Measurements from ENCODE around the gene GABRG2.
"Not testable (repeated sequence)": the region's sequence is repeated elsewhere in the genome, so short reads cannot be mapped to it uniquely, and the experiment has no call there.

The GABRG2 gene

GRCh38 chr5:162067655-162068411 is at the start of gene GABRG2:
Gene GABRG2, plus strand, starts transcription at chr5:162067773. Its CDS starts 227 bp downstream, at chr5:162068000.
- DNase-seq = no peak

DNA sequence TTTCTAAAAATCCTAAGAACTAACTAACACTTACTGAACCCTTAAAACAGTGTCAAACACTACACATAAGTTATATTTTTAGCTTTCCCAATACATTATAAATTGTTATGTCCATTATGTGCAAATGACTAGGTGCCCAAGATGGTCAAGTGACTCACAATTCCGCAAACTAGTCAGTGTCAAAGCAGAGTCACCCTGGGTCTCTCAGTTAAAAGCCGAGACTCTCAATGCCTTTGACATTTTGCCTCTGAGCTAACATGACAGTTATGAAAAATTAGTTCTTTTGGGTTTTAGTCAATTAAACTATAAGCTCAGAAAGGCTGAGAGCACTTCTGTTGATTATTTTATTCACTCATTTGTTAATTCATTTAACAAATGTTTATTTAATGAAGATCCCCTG is 42.3 kb upstream of the GABRG2 start:
- DNase-seq = no peak

- DNase-seq = no peak
These were observed 40.8 kb upstream of the GABRG2 start for GRCh38 chr5:162026803-162027202.

GRCh38 chr5:162037431-162037830 is 30.1 kb upstream of the GABRG2 start:
- DNase-seq = no peak

- DNase-seq = no peak
These were observed 20.3 kb upstream of the GABRG2 start for GRCh38 chr5:162047279-162047678.

GRCh38 chr5:162052676-162053075 is 14.9 kb upstream of the GABRG2 start:
- DNase-seq = no peak

DNA sequence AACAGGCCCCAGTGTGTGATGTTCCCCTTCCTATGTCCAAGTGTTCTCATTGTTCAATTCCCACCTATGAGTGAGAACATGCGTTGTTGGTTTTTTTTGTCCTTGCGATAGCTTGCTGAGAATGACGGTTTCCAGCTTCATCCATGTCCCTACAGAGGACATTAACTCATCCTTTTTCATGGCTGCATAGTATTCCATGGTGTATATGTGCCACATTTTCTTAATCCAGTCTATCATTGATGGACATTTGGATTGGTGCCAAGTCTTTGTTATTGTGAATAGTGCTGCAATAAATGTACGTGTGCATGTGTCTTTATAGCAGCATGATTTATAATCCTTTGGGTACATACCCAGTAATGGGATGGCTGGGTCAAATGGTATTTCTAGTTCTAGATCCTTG is 12.5 kb upstream of the GABRG2 start:
- DNase-seq = not testable (repeated sequence)

DNA sequence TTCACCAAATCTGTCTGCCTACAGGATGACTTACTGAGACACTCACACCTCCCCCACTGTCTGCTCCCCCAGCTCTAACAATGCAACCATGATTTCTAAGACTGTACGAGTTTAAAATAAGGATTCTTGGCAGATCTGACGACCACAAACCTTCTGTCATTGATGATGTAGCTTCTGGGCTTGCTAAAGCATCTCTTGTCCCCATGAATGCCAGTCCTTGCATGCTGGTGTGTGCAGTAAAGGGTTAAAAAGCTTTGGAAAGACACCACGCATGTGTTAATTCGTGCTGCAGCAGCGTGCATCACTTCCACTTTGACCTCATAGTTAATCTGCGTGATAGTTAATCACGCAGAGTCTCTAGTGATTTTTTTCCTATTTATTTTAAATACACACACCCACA is 411 bp upstream of the GABRG2 start:
- no peak for DNase-seq

DNA sequence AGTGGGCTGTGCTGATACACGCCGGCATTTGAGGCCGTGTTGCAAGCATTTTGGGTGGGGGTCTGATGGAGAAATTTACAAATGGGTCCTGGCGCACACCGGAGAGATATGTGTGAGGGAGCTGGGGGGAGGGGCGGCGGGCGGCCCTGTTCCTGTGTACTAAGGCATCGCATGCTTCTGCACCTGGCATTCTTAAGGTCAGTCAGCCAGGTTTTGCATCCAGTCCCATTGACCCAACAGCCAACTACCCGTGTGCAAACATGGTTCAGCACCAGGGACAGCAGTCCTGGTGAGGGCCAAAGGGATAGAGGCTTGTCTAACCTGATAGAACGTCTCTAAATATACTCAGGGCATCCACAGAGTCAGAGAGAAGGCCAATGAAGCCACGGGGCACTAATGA is 839 bp downstream of the GABRG2 start:
- no peak for DNase-seq

GRCh38 chr5:162068936-162069335 is 1.4 kb downstream of the GABRG2 start:
- DNase-seq = no peak

DNA sequence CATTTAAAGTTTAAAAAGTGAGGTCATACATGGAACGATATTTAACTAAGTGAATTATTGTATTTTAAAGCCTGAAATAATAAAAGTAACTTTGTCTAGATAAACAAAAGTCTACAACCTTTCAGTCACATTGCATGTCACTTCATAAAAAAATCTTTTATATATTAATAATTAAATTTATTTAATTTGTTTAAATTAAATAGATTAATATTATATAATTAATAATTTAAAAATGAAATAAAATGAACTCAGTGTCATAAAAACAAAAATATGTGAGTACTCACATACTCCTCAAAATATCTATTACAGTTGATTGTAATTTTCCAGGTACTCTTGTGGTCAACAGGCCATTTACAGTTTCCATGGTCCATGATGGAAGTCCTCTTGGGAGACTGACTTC is 11.2 kb downstream of the GABRG2 start:
- no peak for DNase-seq

DNA sequence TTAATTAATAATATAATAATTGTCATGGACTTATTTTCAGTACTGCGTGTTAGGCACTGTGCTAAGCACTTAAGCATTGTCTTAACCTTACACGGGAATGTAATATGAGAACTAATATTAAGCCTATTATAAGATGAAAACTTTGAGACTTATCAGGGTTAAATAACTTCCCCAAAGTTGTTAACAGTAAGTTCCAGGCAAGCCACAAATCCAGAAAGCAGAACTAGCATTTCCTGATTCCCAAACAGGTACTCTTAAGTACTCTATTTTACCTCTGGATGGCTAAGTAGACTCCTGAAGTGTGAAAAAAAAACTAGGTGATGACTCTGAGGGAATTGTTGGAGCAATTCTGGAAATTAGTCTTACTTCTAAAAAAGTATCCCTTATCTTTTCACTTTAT is 23.8 kb downstream of the GABRG2 start:
- no peak for DNase-seq

- DNase-seq = no peak
These were observed 28.9 kb downstream of the GABRG2 start for GRCh38 chr5:162096448-162096847.

DNA sequence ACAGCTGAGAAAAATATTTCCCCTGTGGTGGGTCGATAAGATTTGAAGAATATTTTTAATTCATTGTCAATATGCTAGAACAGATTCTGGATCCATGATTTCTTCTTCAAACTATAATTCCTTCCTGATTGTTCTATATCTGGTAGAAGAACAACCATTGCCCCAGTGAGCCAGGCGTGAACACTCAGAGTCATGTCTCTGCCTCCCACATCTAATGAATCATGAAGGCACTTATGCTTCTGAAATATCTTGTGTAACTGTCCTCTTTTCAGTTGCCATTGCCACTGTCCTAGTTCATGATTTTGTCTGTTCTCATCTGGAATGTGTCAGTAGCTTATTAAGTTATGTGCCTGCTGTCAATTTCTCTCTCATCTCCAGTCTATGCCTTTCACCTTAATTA is 40.0 kb downstream of the GABRG2 start:
- DNase-seq = no peak

DNA sequence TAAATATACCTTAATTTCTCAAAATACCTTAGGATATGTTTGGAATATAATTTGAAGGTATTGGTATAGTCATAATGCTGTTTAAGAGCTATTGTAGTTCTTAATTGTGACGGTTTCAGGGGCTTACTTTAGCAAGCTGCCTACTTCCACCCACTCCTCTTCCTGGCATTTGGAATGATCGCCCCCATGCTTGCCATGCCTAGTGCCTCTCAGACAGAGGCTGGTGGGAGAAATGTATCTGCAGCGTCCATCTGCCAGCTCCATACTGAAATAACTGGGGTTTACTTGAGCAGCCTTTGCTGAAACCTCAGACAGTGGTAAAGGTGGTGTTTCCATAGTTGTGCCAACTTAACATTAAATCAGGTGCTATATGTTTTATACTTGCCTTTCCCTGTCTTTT is 52.2 kb downstream of the GABRG2 start:
- DNase-seq = no peak

DNA sequence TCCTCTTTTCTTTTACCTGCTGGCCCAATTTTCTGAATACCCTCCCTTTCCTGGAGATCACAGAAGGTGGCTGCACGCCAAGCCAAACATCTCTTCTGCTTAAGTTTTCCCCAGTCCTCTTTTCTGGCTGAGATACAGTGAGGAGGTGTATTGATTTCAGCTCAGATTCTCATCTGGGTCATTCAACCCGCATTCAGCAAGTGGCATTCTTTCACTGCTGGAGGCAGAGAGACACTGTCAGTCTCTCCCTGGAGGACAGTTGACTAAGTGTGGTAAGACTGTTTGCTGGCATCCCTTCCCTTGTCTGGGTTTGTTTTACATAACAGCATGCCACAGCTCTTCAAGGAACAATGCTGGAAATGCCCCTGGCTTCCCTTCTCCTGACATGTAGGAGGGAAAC is 60.5 kb downstream of the GABRG2 start:
- DNase-seq = no peak

DNA sequence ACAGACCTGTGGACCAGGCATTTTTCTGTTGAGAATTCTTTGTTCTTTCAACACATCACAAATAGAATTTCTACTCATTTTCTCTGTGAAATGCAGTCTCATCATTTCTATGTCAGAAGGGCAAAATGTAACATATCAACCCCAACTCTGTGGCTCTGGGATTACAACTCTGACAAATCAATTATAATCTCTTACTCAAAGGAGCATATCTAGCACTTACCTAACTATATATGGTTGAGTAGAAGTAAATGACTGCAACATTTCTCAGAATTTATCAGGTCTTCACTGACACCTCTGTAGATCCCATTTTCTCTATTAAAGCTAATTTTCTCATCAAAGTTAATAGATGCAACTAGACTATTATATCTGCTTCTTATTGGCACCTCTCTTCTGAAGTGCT is 64.8 kb downstream of the GABRG2 start:
- no peak for DNase-seq

DNA sequence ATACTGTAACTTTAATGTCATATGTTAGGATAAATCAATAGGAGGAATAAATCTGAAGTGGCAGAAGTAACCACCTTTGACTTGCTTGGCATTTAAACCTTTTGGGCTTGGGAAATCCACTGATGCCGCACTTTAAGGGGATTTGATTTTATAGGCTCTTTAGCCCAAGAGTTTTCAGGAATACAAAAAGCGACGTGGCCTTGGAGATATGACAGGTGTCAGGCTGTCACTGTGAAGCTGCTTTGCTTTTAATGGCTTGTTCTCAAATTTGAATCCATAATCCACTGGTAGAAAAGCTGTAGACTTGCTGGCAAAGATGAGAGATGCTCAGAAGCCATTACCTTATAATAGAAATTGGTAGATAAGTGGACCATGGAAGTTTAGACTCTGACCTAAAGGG is 71.6 kb downstream of the GABRG2 start:
- no peak for DNase-seq

DNA sequence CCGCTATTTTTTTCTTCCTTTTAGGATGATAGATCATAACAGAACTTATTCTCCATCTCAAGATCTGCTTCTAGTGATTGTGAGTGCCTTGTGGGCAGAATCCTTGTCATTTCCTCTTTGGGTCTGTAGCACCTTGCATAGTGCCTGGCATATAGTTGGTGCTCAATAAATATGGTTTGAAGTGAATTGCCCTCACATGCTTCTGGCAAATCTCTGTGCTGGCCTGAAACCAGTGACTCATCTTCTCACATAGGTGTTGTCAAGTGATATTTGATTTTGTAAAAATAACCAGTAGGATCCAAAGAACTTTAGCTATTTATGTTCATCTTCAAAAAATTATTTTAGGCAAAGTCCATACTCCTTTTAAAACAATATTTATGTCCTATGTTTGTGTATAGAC is 86.7 kb downstream of the GABRG2 start:
- no peak for DNase-seq

DNA sequence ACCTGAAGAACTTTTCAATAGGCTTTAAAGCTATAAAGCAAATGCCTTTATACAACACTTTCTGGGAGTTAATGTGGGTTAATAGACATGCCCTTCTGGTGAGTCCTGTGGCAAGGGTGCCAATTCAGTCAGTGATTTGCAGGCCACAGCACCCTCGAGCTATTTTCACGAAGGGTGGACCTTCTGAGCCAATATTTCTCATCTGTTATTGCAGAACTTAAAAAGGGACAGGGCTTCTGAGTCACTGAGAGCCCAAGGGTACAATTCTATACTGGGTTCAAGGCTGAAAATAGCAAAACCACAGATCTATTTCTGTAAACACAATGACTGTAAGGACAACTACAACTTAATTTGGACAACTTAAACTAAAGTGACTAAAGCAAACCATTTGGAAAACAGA is 92.8 kb downstream of the GABRG2 start:
- no peak for DNase-seq

- DNase-seq = no peak
These were observed 96.1 kb downstream of the GABRG2 start for GRCh38 chr5:162163663-162164062.

- no peak for DNase-seq
These were observed 106.9 kb downstream of the GABRG2 start for GRCh38 chr5:162174358-162174974.

DNA sequence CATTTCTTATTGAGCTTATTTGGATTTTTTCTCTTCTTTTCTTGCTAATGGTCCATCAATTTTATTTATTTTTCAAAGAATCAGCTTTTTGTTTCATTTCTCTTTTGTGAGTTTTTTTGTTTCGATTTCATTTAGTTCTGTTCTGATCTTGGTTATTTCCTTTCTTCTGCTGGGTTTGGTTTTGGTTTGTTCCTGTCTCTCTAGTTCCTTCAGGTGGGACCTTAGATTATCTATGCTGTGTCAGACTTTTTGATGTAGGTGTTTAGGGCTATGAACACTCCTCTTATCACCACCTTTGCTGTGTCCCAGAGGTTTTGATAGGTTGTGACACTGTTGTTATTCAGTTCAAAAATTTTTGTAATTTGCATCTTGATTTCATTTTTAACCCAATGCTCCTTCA is 119.8 kb downstream of the GABRG2 start:
- DNase-seq = no peak

DNA sequence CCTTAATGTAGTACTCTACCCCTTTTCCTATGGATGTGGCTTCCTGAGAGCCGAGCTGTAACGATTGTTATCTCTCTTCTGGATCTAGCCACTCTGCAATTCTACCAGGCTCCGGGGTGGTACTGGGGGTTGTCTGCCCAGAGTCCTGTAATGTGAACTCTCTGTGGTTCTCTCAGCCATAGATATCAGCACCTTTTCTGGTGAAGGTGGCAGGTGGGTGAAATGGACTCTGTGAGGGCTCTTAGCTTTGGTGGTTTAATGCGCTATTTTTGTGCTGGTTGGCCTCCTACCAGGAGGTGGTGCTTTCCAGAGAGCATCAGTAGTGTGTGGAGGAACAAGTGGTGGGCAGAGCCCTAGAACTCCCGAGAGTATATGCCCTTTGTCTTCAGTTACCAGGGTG is 122.1 kb downstream of the GABRG2 start:
- DNase-seq = no peak

- DNase-seq = no peak
These were observed 125.4 kb downstream of the GABRG2 start for GRCh38 chr5:162193012-162193411.

Data from activated CD4-positive, CD25-positive, alpha-beta regulatory T cell (primary cell).